Measurements from ENCODE around the gene DPPA3.

DNA sequence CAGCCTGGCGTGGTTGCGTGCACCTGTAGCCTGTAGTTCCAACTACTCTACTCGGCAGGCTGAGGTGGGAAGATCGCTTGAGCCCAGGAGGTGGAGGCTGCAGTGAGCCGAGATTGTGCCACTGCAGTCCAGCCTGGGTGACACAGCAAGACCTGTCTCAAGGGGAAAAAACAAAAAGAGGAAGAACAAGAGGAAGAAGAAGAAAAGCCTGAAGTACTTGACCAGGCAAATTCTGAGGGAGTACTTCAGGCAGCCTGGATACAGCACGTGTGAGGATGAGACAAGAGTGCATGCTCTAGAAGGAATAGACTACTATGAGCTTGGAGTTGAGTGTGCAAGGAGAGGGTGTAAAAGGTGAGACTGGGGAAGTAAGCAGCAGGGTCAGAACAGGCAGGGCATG, 17.4 kb upstream of the DPPA3 start:
- TF ChIP-seq, protein P1, sequence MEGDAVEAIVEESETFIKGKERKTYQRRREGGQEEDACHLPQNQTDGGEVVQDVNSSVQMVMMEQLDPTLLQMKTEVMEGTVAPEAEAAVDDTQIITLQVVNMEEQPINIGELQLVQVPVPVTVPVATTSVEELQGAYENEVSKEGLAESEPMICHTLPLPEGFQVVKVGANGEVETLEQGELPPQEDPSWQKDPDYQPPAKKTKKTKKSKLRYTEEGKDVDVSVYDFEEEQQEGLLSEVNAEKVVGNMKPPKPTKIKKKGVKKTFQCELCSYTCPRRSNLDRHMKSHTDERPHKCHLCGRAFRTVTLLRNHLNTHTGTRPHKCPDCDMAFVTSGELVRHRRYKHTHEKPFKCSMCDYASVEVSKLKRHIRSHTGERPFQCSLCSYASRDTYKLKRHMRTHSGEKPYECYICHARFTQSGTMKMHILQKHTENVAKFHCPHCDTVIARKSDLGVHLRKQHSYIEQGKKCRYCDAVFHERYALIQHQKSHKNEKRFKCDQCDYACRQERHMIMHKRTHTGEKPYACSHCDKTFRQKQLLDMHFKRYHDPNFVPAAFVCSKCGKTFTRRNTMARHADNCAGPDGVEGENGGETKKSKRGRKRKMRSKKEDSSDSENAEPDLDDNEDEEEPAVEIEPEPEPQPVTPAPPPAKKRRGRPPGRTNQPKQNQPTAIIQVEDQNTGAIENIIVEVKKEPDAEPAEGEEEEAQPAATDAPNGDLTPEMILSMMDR (IDR thresholded peaks at IDR 0.05) = no peak
- TF ChIP-seq POLR2A (IDR thresholded peaks at IDR 0.05) = no peak
